ENCODE data around the gene MAN2B2. TPM values are rescaled to one million over a fixed set of nuclear protein-coding genes. Genes with fewer than 3 reads are reported as not detected.

MAN2B2 gene
- total and polyA plus RNA-seq, 2 donors from 2014 or later, result 19.9 to 34.3 TPM

GRCh38 chr4:6557185-6557584, 17.8 kb upstream of the MAN2B2 start:
- H3K36me3 ChIP-seq (ENCODE audit: control insufficient read depth in 2 of 3, insufficient read depth in 3 of 3, low read length in 3 of 3), result no peaks in the 10 kb centered on the region
- H3K4me1 ChIP-seq (ENCODE audit: control insufficient read depth in 2 of 3, insufficient read depth in 2 of 3, low read depth in 1 of 3, low read length in 3 of 3), result no peaks in the 10 kb centered on the region
- H3K4me3 ChIP-seq (ENCODE audit: low read length in 3 of 3), result no peak overlapping the region
- no peak for TF ChIP-seq CTCF (IDR thresholded peaks at IDR 0.05; ENCODE audit: borderline replicate concordance, extremely low read depth, insufficient read depth)
- no peak for DNase-seq
- H3K9ac ChIP-seq (ENCODE audit: low read length in 3 of 3), result no peak overlapping the region
- H3K9me3 ChIP-seq (ENCODE audit: control insufficient read depth in 2 of 3, insufficient read depth in 1 of 3, low read length in 3 of 3), result no peaks in the 10 kb centered on the region
- intact Hi-C loops (cut with DNase I), result no loop called here
- H3K27me3 ChIP-seq (ENCODE audit: control insufficient read depth, insufficient read depth, low read length), result peaks cover 7% of the 10 kb centered on the region
- H3K27ac ChIP-seq (ENCODE audit: low read depth in 2 of 2, low read length in 2 of 2), result no peak overlapping the region
- FAIRE-seq, result no peak

- no peak overlapping the region for H3K27ac ChIP-seq (ENCODE audit: low read depth in 2 of 2, low read length in 2 of 2)
- no peak for TF ChIP-seq CTCF (IDR thresholded peaks at IDR 0.05; ENCODE audit: borderline replicate concordance, extremely low read depth, insufficient read depth)
- no peak overlapping the region for H3K9ac ChIP-seq (ENCODE audit: low read length in 3 of 3)
- no peak overlapping the region for H3K4me3 ChIP-seq (ENCODE audit: low read length in 3 of 3)
- peaks cover 11% of the 10 kb centered on the region for H3K27me3 ChIP-seq (ENCODE audit: control insufficient read depth, insufficient read depth, low read length)
- FAIRE-seq (no peak), DNase-seq (no peak)
- H3K36me3 ChIP-seq (ENCODE audit: control insufficient read depth in 2 of 3, insufficient read depth in 3 of 3, low read length in 3 of 3), result no peaks in the 10 kb centered on the region
- H3K9me3 ChIP-seq (ENCODE audit: control insufficient read depth in 2 of 3, insufficient read depth in 1 of 3, low read length in 3 of 3), result no peaks in the 10 kb centered on the region
- H3K4me1 ChIP-seq (ENCODE audit: control insufficient read depth in 2 of 3, insufficient read depth in 2 of 3, low read depth in 1 of 3, low read length in 3 of 3), result no peaks in the 10 kb centered on the region
- intact Hi-C loops (cut with DNase I), result no loop called here
These were observed 17.1 kb upstream of the MAN2B2 start for GRCh38 chr4:6557856-6558255.

GRCh38 chr4:6560416-6561172, 14.4 kb upstream of the MAN2B2 start:
- no peak for DNase-seq
- FAIRE-seq, result no peak
- H3K36me3 ChIP-seq (ENCODE audit: control insufficient read depth in 2 of 3, insufficient read depth in 3 of 3, low read length in 3 of 3), result no peaks in the 10 kb centered on the region
- H3K27ac ChIP-seq (ENCODE audit: low read depth in 2 of 2, low read length in 2 of 2), result no peak overlapping the region
- H3K4me3 ChIP-seq (ENCODE audit: low read length in 3 of 3), result no peak overlapping the region
- no peak for TF ChIP-seq CTCF (IDR thresholded peaks at IDR 0.05; ENCODE audit: borderline replicate concordance, extremely low read depth, insufficient read depth)
- intact Hi-C loops (cut with DNase I), result no loop called here
- peaks cover 0 to 5% (median 0%) of the 10 kb centered on the region in 3 donors for H3K4me1 ChIP-seq (ENCODE audit: control insufficient read depth in 2 of 3, insufficient read depth in 2 of 3, low read depth in 1 of 3, low read length in 3 of 3)
- H3K27me3 ChIP-seq (ENCODE audit: control insufficient read depth, insufficient read depth, low read length), result peaks cover 26% of the 10 kb centered on the region
- H3K9ac ChIP-seq (ENCODE audit: low read length in 3 of 3), result no peak overlapping the region
- no peaks in the 10 kb centered on the region for H3K9me3 ChIP-seq (ENCODE audit: control insufficient read depth in 2 of 3, insufficient read depth in 1 of 3, low read length in 3 of 3)

- Histone ChIP-seq H3K9ac (ENCODE audit: low read length in 3 of 3) (no peak overlapping the region), H3K9me3 (ENCODE audit: control insufficient read depth in 2 of 3, insufficient read depth in 1 of 3, low read length in 3 of 3) (no peaks in the 10 kb centered on the region), H3K27ac (ENCODE audit: low read depth in 2 of 2, low read length in 2 of 2) (no peak overlapping the region), H3K4me1 (ENCODE audit: control insufficient read depth in 2 of 3, insufficient read depth in 2 of 3, low read depth in 1 of 3, low read length in 3 of 3) (peaks cover 0 to 5% (median 0%) of the 10 kb centered on the region in 3 donors), H3K4me3 (ENCODE audit: low read length in 3 of 3) (no peak overlapping the region), H3K27me3 (ENCODE audit: control insufficient read depth, insufficient read depth, low read length) (peaks cover 31% of the 10 kb centered on the region), H3K36me3 (ENCODE audit: control insufficient read depth in 2 of 3, insufficient read depth in 3 of 3, low read length in 3 of 3) (no peaks in the 10 kb centered on the region)
- DNase-seq (no peak), FAIRE-seq (no peak)
- intact Hi-C loops (cut with DNase I), result no loop called here
- no peak for TF ChIP-seq CTCF (IDR thresholded peaks at IDR 0.05; ENCODE audit: borderline replicate concordance, extremely low read depth, insufficient read depth)
These were observed 13.8 kb upstream of the MAN2B2 start for GRCh38 chr4:6561173-6561516.

Data from kidney (tissue), 14 donors.